Astrocyte of the cerebellum (primary cell): ENCODE measurements around the gene CDC34.

Source experiments
- DNase-seq: peaks from one replicate; pipeline ENCODE4 v3.0.0-alpha.2; 2011; ENCODE audit warnings: low read depth
- H3K4me3 ChIP-seq: 2 replicates; pipeline ENCODE4 v1.5.1; 2011; ENCODE audit warnings: mild to moderate bottlenecking, low read depth, low read length, moderate library complexity
- in situ Hi-C: cut with HindIII; loops from 2 replicates; pipeline ENCODE4 v1.10.0; 2017; ENCODE audit warnings: low sequenced_read_pairs
- TF ChIP-seq, protein P1 (sequence below): IDR thresholded peaks from 2 replicates; pipeline ENCODE4 v1.5.1; 2012; ENCODE audit warnings: low read length, low read depth, moderate library complexity, mild to moderate bottlenecking; ENCODE audit errors: missing control alignments

The CDC34 gene

DNA sequence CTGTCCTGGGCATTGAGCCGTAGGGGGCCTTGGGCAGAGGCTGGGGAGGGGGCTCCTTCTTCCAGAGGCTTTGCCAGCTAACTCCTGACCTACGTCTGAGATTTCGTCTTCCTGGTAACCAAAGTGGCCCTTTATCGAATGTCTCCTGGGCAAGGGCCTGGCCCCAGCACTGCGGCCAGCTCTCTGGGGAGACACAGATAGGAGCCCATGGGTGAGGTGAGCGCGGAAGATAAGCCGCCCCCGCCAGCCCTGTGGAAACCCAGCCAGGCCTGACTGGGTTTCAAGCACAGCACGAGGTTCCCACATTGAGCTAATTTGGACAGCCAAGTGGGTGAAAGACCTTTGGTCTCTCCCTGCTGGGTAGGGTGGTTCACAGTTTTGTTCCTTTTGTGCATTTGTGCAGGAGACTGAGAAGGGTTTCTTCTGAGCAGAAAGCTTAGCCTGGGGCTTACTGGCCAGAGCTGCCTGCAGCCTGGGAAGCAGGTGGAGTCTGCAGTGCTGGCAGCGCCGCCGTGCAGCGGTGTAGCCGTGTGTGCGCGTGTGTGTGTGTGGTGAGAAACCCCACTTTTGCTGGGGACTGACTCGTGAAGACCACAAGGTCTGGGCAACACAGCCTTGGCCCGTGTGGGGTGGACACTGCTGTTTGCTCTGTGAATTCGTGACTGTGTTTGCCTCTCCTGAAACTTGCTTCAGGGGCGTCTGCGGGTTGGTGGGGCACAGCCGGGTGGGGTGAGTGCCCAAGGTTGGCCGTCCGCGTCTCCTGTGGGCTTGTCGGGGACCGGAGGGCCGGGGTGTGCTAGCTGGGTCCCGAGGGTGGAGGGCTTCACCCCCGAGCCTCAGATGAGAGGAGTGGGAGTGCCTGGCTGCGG, 43.3 kb downstream of the CDC34 start:
- TF ChIP-seq, protein P1, sequence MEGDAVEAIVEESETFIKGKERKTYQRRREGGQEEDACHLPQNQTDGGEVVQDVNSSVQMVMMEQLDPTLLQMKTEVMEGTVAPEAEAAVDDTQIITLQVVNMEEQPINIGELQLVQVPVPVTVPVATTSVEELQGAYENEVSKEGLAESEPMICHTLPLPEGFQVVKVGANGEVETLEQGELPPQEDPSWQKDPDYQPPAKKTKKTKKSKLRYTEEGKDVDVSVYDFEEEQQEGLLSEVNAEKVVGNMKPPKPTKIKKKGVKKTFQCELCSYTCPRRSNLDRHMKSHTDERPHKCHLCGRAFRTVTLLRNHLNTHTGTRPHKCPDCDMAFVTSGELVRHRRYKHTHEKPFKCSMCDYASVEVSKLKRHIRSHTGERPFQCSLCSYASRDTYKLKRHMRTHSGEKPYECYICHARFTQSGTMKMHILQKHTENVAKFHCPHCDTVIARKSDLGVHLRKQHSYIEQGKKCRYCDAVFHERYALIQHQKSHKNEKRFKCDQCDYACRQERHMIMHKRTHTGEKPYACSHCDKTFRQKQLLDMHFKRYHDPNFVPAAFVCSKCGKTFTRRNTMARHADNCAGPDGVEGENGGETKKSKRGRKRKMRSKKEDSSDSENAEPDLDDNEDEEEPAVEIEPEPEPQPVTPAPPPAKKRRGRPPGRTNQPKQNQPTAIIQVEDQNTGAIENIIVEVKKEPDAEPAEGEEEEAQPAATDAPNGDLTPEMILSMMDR: no peak
- in situ Hi-C loops: no loop called here
- no peak for DNase-seq
- peak overlapping the region; percentile 36 for H3K4me3 ChIP-seq

DNA sequence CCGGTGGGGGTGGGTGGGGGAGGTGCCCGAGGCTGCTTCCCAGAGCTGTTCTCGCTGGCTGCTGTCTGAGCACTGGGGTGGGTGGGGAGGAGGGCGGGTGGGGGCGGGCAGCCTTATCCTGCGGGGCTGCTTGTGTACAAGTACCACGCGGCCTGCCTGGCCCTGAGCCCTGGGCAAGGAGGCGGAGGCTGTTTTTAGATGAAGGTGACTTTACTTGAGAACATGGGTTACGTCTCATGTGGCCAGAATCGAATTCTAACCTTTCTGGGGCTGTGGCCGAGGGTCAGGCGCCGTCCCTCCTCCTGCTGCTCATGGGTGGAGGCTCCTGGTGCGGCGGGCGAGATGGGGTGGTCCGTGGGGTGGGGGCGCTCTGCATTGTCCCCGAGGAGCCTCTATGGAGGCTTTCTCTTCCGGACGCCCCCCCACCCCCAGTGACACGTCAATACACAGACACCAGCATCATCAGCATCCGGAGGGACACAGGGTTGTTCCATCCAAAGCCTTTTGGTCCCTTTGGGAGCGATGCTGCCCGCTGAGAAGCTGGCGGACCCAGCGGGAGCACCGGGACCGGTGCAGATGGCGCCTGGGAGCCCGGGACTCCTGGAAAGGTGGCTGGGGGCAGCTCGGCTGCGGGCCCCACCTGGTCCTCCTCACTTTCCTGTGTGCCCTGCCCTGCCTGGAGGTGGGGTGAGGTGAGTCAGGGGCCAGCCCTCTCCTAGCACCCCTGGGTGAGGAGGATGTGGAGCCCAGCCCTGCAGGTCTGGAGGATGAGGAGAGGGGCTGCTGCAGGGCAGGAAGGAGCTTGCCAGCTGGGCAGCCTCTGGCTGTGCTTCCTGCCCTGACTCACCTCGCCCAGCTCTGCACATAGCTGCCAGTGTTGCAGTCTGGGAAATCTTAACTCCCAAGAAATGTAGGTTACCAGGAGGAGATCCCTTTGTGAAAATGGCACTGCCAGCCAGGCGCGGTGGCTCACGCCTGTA, 44.3 kb downstream of the CDC34 start:
- DNase-seq: no peak
- in situ Hi-C loops: no loop called here
- TF ChIP-seq, protein P1: no peak
- H3K4me3 ChIP-seq: peak overlapping the region; percentile 36

DNA sequence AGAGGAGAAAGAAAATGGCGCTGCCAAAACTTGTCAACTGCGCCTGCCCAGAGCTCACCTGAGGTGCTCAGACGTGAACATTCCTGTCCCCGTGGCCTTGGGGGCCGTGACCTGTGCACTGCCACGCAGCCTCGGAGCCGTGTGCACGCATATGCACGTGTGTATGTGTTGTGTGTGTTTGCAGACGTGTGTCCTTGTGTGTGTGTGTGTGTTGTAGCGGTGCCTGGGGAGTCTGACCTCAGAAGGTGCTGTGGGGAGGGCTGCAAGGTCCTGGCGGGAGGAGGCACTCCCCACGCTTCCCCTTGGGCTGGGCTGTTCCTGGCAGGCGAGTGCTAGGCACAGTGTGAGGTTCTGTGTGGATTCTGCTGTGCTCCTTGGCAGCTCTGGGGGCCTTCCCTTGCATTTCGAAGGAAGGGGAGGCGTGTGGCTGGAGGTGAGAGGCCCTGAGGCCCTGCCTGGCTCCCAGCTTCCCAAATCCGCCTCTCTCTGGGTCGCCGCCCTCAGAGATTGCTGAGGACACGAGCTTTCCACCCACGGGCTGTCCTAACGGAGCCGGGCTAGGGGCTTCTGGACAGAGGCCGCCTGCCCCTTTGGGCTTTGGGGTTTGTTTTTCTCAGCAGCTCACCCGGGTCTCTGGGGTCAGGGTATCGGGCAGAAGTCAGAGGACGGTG, 45.3 kb downstream of the CDC34 start:
- H3K4me3 ChIP-seq: no peak overlapping the region
- TF ChIP-seq, protein P1: no peak

DNA sequence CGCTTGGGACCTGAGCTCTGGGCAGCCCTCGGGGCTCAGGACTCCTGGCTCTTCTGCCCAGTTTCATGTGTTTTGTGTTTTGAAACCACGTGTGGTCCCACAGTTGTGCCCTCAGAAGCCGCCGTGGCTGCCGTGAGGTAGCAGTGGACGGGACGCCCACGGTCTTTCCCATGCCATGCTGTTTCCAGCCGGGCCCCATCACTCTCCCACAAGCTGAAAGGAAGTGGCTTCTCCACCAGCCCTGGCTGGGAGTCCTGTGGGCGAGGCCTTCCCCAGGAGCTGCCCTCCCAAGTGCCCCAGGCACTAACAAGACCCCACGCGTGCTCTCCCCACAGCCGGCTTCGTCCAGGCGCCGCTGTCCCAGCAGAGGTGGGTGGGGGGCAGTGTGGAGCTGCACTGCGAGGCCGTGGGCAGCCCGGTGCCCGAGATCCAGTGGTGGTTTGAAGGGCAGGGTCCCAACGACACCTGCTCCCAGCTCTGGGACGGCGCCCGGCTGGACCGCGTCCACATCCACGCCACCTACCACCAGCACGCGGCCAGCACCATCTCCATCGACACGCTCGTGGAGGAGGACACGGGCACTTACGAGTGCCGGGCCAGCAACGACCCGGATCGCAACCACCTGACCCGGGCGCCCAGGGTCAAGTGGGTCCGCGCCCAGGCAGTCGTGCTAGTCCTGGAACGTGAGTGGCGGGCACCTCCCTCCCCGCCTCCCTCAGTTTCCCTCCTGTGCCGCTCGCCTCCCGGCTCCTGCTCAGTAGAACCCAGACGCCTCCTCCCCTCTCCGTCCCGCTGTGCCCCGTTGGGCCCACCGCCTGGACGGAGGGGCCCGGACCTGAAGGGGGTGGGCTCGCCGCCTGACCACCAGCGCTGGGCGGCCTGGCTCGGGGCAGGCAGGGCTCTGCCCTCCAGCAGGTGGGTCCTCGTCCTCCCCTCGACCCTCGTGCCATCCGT, 46.2 kb downstream of the CDC34 start:
- no peak for DNase-seq
- no peak overlapping the region for H3K4me3 ChIP-seq
- in situ Hi-C loops: no loop called here
- TF ChIP-seq, protein P1: no peak

More for the DNA sequence above, 45.3 kb downstream of the CDC34 start:
- no peak for DNase-seq
- in situ Hi-C loops: no loop called here

DNA sequence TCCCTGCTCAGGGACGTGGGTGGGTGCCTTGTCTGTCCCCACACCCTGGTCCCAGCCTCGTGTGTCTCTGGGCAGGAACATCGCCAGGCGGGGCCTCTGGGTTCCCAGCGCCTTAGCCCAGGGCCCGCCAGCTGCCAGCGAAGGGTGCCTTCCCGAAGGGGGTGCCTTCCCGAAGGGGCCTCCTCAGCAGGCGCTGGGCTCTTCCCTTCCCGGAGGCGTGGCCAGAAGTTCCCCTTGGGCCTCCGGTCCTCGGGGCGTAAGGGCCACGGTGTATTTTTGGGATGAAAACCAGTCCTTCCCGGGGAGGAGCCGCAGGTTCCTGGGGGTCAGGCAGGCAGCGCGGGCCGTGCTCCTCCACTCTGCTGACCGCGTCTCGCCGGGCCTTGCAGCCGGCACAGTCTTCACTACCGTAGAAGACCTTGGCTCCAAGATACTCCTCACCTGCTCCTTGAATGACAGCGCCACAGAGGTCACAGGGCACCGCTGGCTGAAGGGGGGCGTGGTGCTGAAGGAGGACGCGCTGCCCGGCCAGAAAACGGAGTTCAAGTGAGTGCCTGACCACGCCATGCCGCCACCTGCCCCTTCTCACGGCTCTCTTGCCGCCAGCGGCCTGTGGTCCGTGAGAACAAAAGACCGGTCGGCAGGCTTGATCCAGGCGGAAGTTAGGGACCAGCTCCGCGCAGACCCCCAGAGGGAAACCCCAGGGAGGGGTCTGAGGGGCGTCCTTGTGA, 47.7 kb downstream of the CDC34 start:
- TF ChIP-seq, protein P1: no peak
- no peak overlapping the region for H3K4me3 ChIP-seq
- DNase-seq: no peak
- in situ Hi-C loops: no loop called here
